Small intestine (tissue), 7 donors: Measurements from ENCODE around the gene NHLRC4. TPM values are rescaled to one million over a fixed set of nuclear protein-coding genes. Genes with fewer than 3 reads are reported as not detected.

Experiments
- DNase-seq, 2 donors: peaks; one replicate each; pipeline versions ENCODE4 v3.0.0 to v3.0.0-alpha.2; 2013
- FAIRE-seq: peaks from 2 replicates; lab custom pipeline; 2012; peaks lifted over from hg19 to GRCh38; lab: Jason Lieb, UNC
- H3K27ac ChIP-seq, 3 donors: one replicate each; pipeline ENCODE4 v1.5.1; 2013; ENCODE audit warnings: low read length in 2 of 3, mild to moderate bottlenecking in 2 of 3, control low read depth in 1 of 3, inconsistent platforms in 1 of 3, low read depth in 1 of 3, moderate library complexity in 1 of 3
- H3K27me3 ChIP-seq, 3 donors: one replicate each; pipeline ENCODE4 v1.6.1; 2013; ENCODE audit warnings: low read length in 3 of 3, inconsistent platforms in 1 of 3; ENCODE audit not compliant: control insufficient read depth in 3 of 3, insufficient read depth in 3 of 3
- H3K36me3 ChIP-seq, 3 donors: one replicate each; pipeline ENCODE4 v1.6.1; 2013; ENCODE audit warnings: low read length in 3 of 3, inconsistent platforms in 1 of 3, low read depth in 1 of 3, mild to moderate bottlenecking in 1 of 3, moderate library complexity in 1 of 3; ENCODE audit not compliant: control insufficient read depth in 3 of 3, insufficient read depth in 2 of 3
- H3K4me1 ChIP-seq, 3 donors: one replicate each; pipeline ENCODE4 v1.6.1; 2013; ENCODE audit warnings: low read length in 2 of 3, inconsistent platforms in 1 of 3, low read depth in 1 of 3, mild to moderate bottlenecking in 1 of 3, moderate library complexity in 1 of 3; ENCODE audit not compliant: control insufficient read depth in 3 of 3, insufficient read depth in 2 of 3
- H3K4me3 ChIP-seq, 3 donors: one replicate each; pipeline ENCODE4 v1.5.1; 2013; ENCODE audit warnings: low read length in 3 of 3, control low read depth in 1 of 3, inconsistent platforms in 1 of 3, low read depth in 1 of 3, mild to moderate bottlenecking in 1 of 3, moderate library complexity in 1 of 3
- H3K9me3 ChIP-seq, 2 donors: one replicate each; pipeline ENCODE4 v1.6.1; 2013; ENCODE audit warnings: low read depth in 1 of 2, low read length in 1 of 2; ENCODE audit not compliant: control insufficient read depth in 2 of 2, insufficient read depth in 1 of 2
- WGBS, 3 donors: extraction: QIAGEN DNeasy Blood & Tissue Kit; methylation state at CpG; one replicate each; pipeline ENCODE4 v1.1.7; 2013; 5-methylcytosine and 5-hydroxymethylcytosine counted together
- polyA plus RNA-seq, 4 donors: library from polyadenylated mRNA; stranded (reverse) in 3 of 4; unstranded in 1 of 4; fragments of 200-250 nt in 3 of 4; fragments of 120-200 nt in 1 of 4; gene quantifications; one replicate each; pipeline versions ENCODE4 v1.2.1 to v1.2.3, GENCODE V29; 2013
- donor health status: healthy with polysubstance abuse.
- donor health status: control.
- donor health status: control.
- donor health status: Bipolar disorder and iron deficiency.
- donor health status: healthy.

The NHLRC4 gene
- polyA plus RNA-seq, 4 donors: 0.45 to 2.2 (median 0.79) TPM; not detected in 1

DNA sequence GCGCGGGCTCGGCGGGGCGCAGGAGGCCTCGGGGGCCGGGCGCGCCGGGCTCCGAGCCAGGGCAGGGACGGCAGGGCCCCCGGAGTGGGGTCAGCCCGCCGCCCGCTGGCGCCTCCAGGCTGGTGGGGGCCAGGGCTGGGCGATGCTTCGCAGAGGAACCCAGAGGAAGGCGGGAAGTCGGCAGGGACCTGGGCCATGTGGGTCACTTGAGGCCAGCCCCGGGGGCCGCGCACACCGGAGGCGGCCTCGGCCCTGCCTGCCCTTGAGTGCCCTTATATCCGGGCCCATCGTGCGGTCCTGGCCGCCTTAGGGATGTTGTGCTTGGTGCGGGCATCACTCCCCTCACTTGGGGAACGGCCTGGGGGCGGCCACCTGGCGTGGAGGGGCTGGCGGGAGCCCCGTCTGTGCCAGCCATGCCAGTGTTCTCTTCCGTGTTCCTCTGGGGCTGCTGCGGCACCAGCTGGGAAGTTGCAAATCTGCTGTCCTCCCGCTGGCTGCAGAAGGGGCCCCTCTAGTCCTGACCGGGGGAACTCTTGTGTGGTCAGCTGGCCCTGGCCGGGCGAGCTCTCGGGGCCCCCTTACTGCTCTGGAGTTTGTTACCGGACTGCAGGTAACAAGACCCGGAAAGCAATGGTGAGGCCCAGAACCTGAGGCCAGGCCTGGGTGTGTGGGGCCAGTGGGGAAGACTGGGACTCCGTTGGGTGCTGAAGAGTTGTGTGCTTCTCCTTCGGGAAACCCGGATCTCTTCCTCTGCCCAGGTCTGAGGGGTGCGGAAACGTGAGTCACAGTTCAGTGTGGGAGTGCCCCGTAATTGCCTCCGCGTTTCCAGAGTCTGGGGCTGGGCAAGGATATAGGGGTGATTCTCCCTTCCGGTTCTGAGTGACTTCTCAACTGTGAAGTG, 38.4 kb upstream of the NHLRC4 start:
- peaks cover 11 to 58% (median 13%) of the 10 kb centered on the region in 3 donors for H3K4me1 ChIP-seq

DNA sequence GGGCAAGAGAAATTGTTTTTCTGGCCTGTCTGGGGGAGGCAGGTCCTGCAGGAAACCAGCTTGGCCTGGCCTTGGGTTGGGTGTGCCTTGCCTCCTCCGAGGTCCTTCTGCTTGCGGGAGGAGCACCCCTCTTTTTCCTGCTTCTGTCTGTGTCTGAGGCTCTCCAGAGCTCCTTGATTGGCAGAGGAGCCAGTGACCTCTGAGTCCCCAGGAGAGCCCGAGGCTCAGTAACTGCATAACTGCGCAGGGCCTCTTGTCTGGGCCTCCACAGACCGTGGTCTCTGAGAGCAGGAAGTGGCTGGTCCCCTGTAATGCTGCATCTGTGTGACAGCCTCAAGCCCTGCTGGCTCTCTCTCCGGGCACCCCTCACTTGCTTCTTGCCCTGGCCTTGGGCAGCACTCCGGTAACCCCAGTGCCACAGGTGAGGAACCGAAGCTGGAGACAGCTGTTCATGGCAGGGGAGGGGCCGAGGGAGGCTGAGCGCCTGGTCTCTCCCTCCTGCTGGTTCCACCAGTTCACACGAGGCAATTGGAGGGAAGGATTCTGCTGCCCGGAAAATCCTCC, 37.7 kb upstream of the NHLRC4 start:
- peak overlapping the region; percentile 93 to 99 (median 95) for H3K27ac ChIP-seq
- peak overlapping the region; percentile 71 to 93 (median 79) for H3K4me3 ChIP-seq
- 4 to 36% (median 16%) methylated on average over 12 of the region's 12 CpGs for WGBS, 3 donors
- no peaks in the 10 kb centered on the region for H3K9me3 ChIP-seq
- no peaks in the 10 kb centered on the region for H3K27me3 ChIP-seq
- peaks cover 0 to 43% (median 0%) of the 10 kb centered on the region in 3 donors for H3K36me3 ChIP-seq
- FAIRE-seq (no peak), DNase-seq (no peak)
- H3K4me1 ChIP-seq: peaks cover 11 to 58% (median 13%) of the 10 kb centered on the region in 3 donors

More for the DNA sequence above, 38.4 kb upstream of the NHLRC4 start:
- Histone ChIP-seq H3K27me3 (no peaks in the 10 kb centered on the region), H3K27ac (peak overlapping the region; percentile 93 to 99 (median 95)), H3K36me3 (peaks cover 0 to 45% (median 0%) of the 10 kb centered on the region in 3 donors), H3K9me3 (no peaks in the 10 kb centered on the region), H3K4me3 (peak overlapping the region; percentile 71 to 93 (median 79))
- DNase-seq (peak; percentile 89 to 96), FAIRE-seq (no peak)
- WGBS, 3 donors: 0 to 2% (median 0%) methylated on average over 37 to 55 of the region's 55 CpGs

DNA sequence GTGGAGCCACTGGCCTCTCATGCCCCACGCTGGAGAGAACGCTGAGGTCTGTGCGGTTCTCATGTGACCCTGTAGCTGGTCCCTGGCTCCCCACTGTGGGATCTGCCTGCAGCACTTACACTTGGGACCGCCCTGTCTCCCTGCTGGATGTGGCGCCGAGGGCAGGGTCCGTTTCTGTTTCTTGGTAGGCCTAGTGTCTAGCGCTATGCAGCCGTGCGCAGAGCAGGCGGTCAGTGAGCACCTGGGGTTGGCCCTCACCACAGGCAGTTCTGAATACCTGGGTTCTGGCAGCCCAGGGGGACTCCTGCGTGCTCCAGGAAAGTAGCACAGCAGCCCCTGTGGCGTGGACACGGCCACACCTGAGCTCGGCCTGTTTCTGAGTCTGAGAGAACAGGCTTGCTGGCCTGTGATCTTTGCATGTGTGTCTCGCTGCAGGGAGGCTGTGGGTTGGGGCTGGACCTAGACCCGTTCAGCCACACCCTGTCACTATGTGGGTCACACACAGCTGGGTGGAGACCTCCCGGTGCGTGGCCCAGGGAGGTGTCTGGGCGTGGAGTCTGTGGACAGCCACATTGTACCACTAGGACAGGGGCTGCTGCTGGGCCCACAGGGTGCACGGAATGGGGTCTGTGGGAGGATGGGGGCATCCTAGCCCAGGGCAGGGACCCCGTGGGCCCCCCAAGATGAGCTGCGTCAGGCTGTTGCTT, 36.5 kb upstream of the NHLRC4 start:
- Histone ChIP-seq H3K9me3 (no peaks in the 10 kb centered on the region), H3K4me1 (peaks cover 11 to 56% (median 13%) of the 10 kb centered on the region in 3 donors), H3K36me3 (peaks cover 0 to 43% (median 0%) of the 10 kb centered on the region in 3 donors), H3K4me3 (peak overlapping the region in 1 of 3 donors; percentile 93), H3K27me3 (no peaks in the 10 kb centered on the region), H3K27ac (peak overlapping the region; percentile 93 to 99 (median 95))
- DNase-seq (peak; percentile 56 to 86), FAIRE-seq (no peak)
- WGBS, 3 donors: 31 to 69% (median 43%) methylated on average over 22 to 23 of the region's 23 CpGs

DNA sequence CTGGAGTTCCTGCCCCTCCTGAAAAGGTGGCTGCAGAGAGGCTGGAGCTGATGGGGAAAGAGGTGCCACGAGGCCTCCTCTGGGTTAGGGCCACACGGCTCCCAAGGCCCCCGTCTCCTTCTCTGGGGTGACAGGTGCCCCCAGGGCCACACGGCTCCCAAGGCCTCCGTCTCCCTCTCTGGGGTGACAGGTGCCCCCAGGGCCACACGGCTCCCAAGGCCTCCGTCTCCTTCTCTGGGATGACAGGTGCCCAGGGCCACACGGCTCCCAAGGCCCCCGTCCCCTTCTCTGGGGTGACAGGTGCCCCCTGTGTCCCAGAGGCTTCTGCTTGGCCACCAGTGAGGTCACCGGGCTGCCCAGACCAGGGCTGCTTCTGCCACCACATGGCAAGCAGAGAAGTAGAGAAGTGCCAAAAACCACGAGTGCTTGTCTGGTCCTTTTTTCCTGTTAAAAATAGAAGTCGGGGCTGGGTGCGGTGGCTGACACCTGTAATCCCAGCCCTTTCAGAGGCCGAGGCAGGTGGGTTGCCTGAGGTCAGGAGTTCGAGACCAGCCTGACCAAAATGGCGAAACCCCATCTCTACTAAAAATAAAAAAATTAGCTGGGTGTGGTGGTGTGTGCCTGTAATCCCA, 35.2 kb upstream of the NHLRC4 start:
- FAIRE-seq (no peak), DNase-seq (no peak)
- Histone ChIP-seq H3K4me1 (peaks cover 5 to 53% (median 13%) of the 10 kb centered on the region in 3 donors), H3K4me3 (no peak overlapping the region), H3K36me3 (peaks cover 0 to 55% (median 0%) of the 10 kb centered on the region in 3 donors), H3K27me3 (no peaks in the 10 kb centered on the region), H3K27ac (no peak overlapping the region), H3K9me3 (no peaks in the 10 kb centered on the region)
- 79 to 91% (median 90%) methylated on average over 15 to 16 of the region's 16 CpGs for WGBS, 3 donors

DNA sequence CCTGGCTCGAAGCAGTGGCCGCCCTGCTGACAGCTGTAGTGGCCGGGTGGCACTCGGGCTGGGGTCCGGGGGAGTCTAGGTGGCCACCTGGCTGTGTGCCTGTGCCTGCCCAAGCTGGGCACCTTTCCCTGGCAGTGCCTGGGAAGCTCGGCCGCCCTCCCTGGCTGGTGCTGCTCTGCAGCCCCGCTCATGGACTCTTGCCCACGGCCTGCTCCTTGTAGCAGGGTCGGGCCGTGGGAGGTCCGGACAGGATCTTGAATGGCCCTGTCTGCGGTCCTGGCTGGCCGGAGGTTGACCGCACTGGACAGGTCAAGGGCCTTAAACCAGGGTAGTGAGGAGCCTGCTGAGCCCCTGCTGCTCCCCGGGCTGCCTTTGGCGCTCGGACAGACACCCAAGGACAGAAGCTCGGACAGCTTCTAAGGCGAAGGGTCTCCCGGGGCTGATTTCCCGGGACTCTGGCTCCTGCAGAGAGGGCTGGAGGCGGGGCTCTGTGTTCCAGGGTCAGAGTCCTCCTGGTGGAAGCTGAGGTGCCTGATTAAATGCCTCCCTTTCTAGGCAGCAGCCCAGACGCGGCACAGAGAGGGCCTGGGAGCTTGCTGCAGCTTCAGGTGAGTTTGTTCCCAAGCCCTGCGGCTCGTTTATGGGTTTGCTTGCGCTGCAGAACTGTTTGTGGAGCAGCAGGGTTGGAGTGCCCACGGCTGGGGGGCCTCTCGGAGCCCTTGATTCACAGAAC, 33.2 kb upstream of the NHLRC4 start:
- H3K36me3 ChIP-seq: peaks cover 0 to 74% (median 6%) of the 10 kb centered on the region in 3 donors
- H3K4me1 ChIP-seq: peaks cover 5 to 51% (median 13%) of the 10 kb centered on the region in 3 donors
- H3K4me3 ChIP-seq: peak overlapping the region; percentile 26 to 69 (median 50)
- peak overlapping the region; percentile 93 to 99 (median 95) for H3K27ac ChIP-seq
- WGBS, 3 donors: 20 to 67% (median 28%) methylated on average over 29 to 30 of the region's 30 CpGs
- DNase-seq (peak; percentile 89 to 91), FAIRE-seq (no peak)
- H3K27me3 ChIP-seq: no peaks in the 10 kb centered on the region
- H3K9me3 ChIP-seq: no peaks in the 10 kb centered on the region

DNA sequence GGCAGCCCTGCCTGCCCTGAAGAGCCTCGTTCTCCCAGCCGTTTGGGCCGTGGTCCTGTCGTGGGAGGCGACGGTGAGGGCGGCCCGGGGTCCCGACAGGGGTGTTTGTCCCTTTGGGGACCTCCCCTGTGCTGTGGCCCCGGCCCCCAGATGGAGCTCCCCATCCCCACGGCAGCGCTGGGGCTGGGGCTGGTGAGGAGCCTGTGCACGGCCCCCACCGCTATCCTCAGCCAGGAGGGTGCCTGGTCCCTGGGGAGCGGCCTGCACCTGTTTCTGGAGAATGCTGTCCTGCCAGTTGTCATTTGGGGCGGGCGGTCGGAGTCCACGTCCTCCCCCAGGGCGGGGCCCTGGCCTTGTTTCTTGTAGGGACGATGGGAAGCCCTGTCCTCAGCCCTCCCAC, 32.7 kb upstream of the NHLRC4 start:
- H3K4me3 ChIP-seq: peak overlapping the region; percentile 26 to 69 (median 50)

DNA sequence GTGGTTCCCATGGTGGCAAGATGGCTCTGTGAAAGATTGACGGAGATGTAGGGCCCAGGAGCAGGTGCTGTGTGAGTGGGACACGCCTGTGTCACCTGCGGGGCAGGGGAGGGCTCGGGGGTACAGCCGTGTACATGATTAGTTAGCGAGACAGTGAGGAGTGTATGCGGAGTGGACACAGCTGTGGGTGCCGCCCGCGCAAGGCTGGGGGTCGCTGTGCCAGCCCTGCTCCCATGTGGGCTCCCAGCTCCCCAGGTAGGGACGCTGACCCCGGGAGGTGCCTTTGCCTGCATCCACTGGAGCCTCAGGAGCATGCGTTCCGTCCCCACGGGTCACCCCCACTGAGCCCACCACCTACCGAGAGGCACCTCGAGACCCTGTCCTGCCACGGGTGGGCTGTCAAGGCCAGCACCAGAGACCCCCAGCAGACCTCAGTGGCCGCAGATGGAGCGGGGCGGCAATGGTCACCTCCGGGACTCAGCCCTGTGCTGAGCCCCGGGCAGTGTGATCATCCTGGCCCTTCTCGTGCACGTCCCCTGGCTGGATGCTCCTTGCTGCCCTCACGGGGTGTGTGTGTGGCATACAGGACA, 31.9 kb upstream of the NHLRC4 start:
- peaks cover 3 to 39% (median 3%) of the 10 kb centered on the region in 3 donors for H3K4me1 ChIP-seq
- 23 to 79% (median 43%) methylated on average over 27 of the region's 27 CpGs for WGBS, 3 donors
- FAIRE-seq (no peak), DNase-seq (no peak)
- no peaks in the 10 kb centered on the region for H3K27me3 ChIP-seq
- peaks cover 0 to 79% (median 8%) of the 10 kb centered on the region in 3 donors for H3K36me3 ChIP-seq
- H3K4me3 ChIP-seq: peak overlapping the region in 2 of 3 donors; percentile 50 to 69
- H3K9me3 ChIP-seq: no peaks in the 10 kb centered on the region
- H3K27ac ChIP-seq: peak overlapping the region; percentile 93 to 99 (median 95)

More for the DNA sequence above, 32.7 kb upstream of the NHLRC4 start:
- H3K36me3 ChIP-seq: peaks cover 0 to 79% (median 6%) of the 10 kb centered on the region in 3 donors
- H3K9me3 ChIP-seq: no peaks in the 10 kb centered on the region
- WGBS, 3 donors: 15 to 65% (median 32%) methylated on average over 20 to 21 of the region's 21 CpGs
- FAIRE-seq (no peak), DNase-seq (peak; percentile 89 to 92)
- peaks cover 5 to 48% (median 10%) of the 10 kb centered on the region in 3 donors for H3K4me1 ChIP-seq
- peak overlapping the region; percentile 93 to 99 (median 95) for H3K27ac ChIP-seq
- no peaks in the 10 kb centered on the region for H3K27me3 ChIP-seq
